Esophagus muscularis mucosa (tissue), 3 donors: Measurements from ENCODE around the gene NCOR2.

ENCODE experiments used
- POLR2A ChIP-seq: fragments of 450-650 bp; IDR thresholded peaks from one replicate; pipeline ENCODE4 v1.6.1; 2017; ENCODE audit warnings: antibody characterized with exemption, moderate library complexity, mild to moderate bottlenecking, low read depth
- POLR2AphosphoS5 ChIP-seq, 2 donors: sonication (generic); formaldehyde crosslinking; IDR thresholded peaks; one replicate each; pipeline ENCODE4 v1.6.1; 2017; ENCODE audit warnings: antibody characterized with exemption in 2 of 2
- TF ChIP-seq, protein P1 (sequence below), 3 experiments: fragments of 200-600 bp in 2 of 3; fragments of 450-650 bp in 1 of 3; sonication (generic) in 2 of 3; IDR thresholded peaks; one replicate each; pipeline ENCODE4 v1.5.1; 2017 to 2019; ENCODE audit warnings: antibody characterized with exemption in 3 of 3, mild to moderate bottlenecking in 2 of 3, moderate library complexity in 1 of 3

GRCh38 chr12:124544983-124545382, 22.4 kb downstream of the NCOR2 start:
- TF ChIP-seq, protein P1, sequence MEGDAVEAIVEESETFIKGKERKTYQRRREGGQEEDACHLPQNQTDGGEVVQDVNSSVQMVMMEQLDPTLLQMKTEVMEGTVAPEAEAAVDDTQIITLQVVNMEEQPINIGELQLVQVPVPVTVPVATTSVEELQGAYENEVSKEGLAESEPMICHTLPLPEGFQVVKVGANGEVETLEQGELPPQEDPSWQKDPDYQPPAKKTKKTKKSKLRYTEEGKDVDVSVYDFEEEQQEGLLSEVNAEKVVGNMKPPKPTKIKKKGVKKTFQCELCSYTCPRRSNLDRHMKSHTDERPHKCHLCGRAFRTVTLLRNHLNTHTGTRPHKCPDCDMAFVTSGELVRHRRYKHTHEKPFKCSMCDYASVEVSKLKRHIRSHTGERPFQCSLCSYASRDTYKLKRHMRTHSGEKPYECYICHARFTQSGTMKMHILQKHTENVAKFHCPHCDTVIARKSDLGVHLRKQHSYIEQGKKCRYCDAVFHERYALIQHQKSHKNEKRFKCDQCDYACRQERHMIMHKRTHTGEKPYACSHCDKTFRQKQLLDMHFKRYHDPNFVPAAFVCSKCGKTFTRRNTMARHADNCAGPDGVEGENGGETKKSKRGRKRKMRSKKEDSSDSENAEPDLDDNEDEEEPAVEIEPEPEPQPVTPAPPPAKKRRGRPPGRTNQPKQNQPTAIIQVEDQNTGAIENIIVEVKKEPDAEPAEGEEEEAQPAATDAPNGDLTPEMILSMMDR (IDR thresholded peaks at IDR 0.05) = no peak
- TF ChIP-seq POLR2A = no peak
- TF ChIP-seq POLR2AphosphoS5 (IDR thresholded peaks at IDR 0.05) = no peak
